DOHH2 (cell line): ENCODE results near the gene KLHL7.

Experiments
- H3F3A ChIP-seq: fragments of 200-600 bp; sonication (generic), shearing (Covaris generic); 2 replicates; pipeline ENCODE4 v1.6.0; 2016; ENCODE audit warnings: antibody characterized with exemption, mild to moderate bottlenecking; ENCODE audit not compliant: control insufficient read depth, insufficient read depth
- H3K27ac ChIP-seq: fragments of 200-600 bp; sonication (generic); 2 replicates; pipeline ENCODE4 v1.5.1; 2014; ENCODE audit warnings: low read depth, mild to moderate bottlenecking, low read length, moderate library complexity
- H3K27me3 ChIP-seq: fragments of 200-600 bp; sonication (generic); 2 replicates; pipeline ENCODE4 v1.6.1; 2014; ENCODE audit warnings: mild to moderate bottlenecking, low read length, mixed read lengths; ENCODE audit not compliant: control insufficient read depth
- H3K36me3 ChIP-seq: fragments of 200-600 bp; sonication (generic); 2 replicates; pipeline ENCODE4 v1.6.1; 2014; ENCODE audit warnings: mild to moderate bottlenecking, low read length, moderate library complexity, mixed read lengths; ENCODE audit not compliant: control insufficient read depth
- H3K4me1 ChIP-seq: fragments of 200-600 bp; sonication (generic); 2 replicates; pipeline ENCODE4 v1.6.1; 2014; ENCODE audit warnings: mild to moderate bottlenecking, low read length, mixed read lengths; ENCODE audit not compliant: control insufficient read depth
- H3K4me2 ChIP-seq: fragments of 200-600 bp; sonication (generic); 2 replicates; pipeline ENCODE4 v1.6.0; 2014; ENCODE audit warnings: mild to moderate bottlenecking, low read length, moderate library complexity
- H3K4me3 ChIP-seq: fragments of 200-600 bp; sonication (generic); 2 replicates; pipeline ENCODE4 v1.5.1; 2014; ENCODE audit warnings: mild to moderate bottlenecking, low read length, mixed read lengths
- H3K79me2 ChIP-seq: fragments of 200-600 bp; sonication (generic); 2 replicates; pipeline ENCODE4 v1.6.1; 2014; ENCODE audit warnings: mild to moderate bottlenecking, low read length, mixed read lengths; ENCODE audit not compliant: control insufficient read depth
- H3K9me2 ChIP-seq: fragments of 200-600 bp; sonication (generic); replicated peaks from 2 replicates; pipeline ENCODE4 v1.6.1; 2014; ENCODE audit warnings: mild to moderate bottlenecking, low read length, mixed read lengths; ENCODE audit not compliant: control insufficient read depth
- H3K9me3 ChIP-seq: fragments of 200-600 bp; sonication (generic); 2 replicates; pipeline ENCODE4 v1.6.1; 2014; ENCODE audit warnings: antibody characterized with exemption, low read length, mixed read lengths; ENCODE audit not compliant: control insufficient read depth, insufficient read depth
- H4K20me1 ChIP-seq: fragments of 200-600 bp; sonication (generic); 2 replicates; pipeline ENCODE4 v1.6.0; 2014; ENCODE audit warnings: low read depth, mild to moderate bottlenecking, antibody characterized with exemption, low read length, moderate library complexity; ENCODE audit not compliant: control insufficient read depth, insufficient read depth
- CTCF ChIP-seq: fragments of 200-600 bp; sonication (generic); IDR thresholded peaks from one replicate; pipeline ENCODE4 v1.5.1; 2014; ENCODE audit warnings: antibody characterized with exemption, mild to moderate bottlenecking, low read depth, low read length; ENCODE audit not compliant: poor library complexity, severe bottlenecking
- EZH2phosphoT487 ChIP-seq: fragments of 200-600 bp; sonication (generic); IDR thresholded peaks from 2 replicates; pipeline ENCODE4 v1.6.1; 2017; ENCODE audit warnings: borderline replicate concordance, mild to moderate bottlenecking, antibody characterized with exemption, low read length, moderate library complexity, mixed read lengths

The KLHL7 gene

GRCh38 chr7:23096518-23097290 lies 8.9 kb upstream of the KLHL7 start:
- H3K36me3 ChIP-seq = no peaks in the 10 kb centered on the region
- H3K4me2 ChIP-seq = no peak overlapping the region
- no peaks in the 10 kb centered on the region for H3F3A ChIP-seq
- TF ChIP-seq EZH2phosphoT487 = no peak
- no peaks in the 10 kb centered on the region for H3K79me2 ChIP-seq
- H3K27me3 ChIP-seq = 0 out of 2 replicates have a peak, but pooled peaks cover under 1% of the 10 kb centered on the region
- no peaks in the 10 kb centered on the region for H3K4me1 ChIP-seq
- H3K27ac ChIP-seq = no peak overlapping the region
- H3K9me2 ChIP-seq = no peaks in the 10 kb centered on the region
- H3K4me3 ChIP-seq = no peak overlapping the region
- H3K9me3 ChIP-seq = peaks cover 24% of the 10 kb centered on the region
- H4K20me1 ChIP-seq = no peaks in the 10 kb centered on the region

GRCh38 chr7:23098029-23098428 lies 7.6 kb upstream of the KLHL7 start:
- H3K4me3 ChIP-seq = no peak overlapping the region
- no peaks in the 10 kb centered on the region for H3K79me2 ChIP-seq
- peaks cover 24% of the 10 kb centered on the region for H3K9me3 ChIP-seq
- no peaks in the 10 kb centered on the region for H3K9me2 ChIP-seq
- no peak for TF ChIP-seq CTCF
- TF ChIP-seq EZH2phosphoT487 = no peak
- no peaks in the 10 kb centered on the region for H3F3A ChIP-seq
- H3K36me3 ChIP-seq = no peaks in the 10 kb centered on the region
- H3K4me2 ChIP-seq = no peak overlapping the region
- no peaks in the 10 kb centered on the region for H3K4me1 ChIP-seq
- no peak overlapping the region for H3K27ac ChIP-seq
- H3K27me3 ChIP-seq = no peaks in the 10 kb centered on the region
- H4K20me1 ChIP-seq = no peaks in the 10 kb centered on the region

- H3K4me3 ChIP-seq = no peak overlapping the region
- no peaks in the 10 kb centered on the region for H3K36me3 ChIP-seq
- no peaks in the 10 kb centered on the region for H3K27me3 ChIP-seq
- TF ChIP-seq EZH2phosphoT487 (no peak), CTCF (no peak)
- peaks cover 24% of the 10 kb centered on the region for H3K9me3 ChIP-seq
- H3K4me1 ChIP-seq = no peaks in the 10 kb centered on the region
- no peaks in the 10 kb centered on the region for H3K79me2 ChIP-seq
- no peaks in the 10 kb centered on the region for H3F3A ChIP-seq
- H3K9me2 ChIP-seq = no peaks in the 10 kb centered on the region
- H4K20me1 ChIP-seq = no peaks in the 10 kb centered on the region
- no peak overlapping the region for H3K4me2 ChIP-seq
- no peak overlapping the region for H3K27ac ChIP-seq
Observed at GRCh38 chr7:23098460-23098859, 7.1 kb upstream of the KLHL7 start.

GRCh38 chr7:23100697-23101096 lies 4.9 kb upstream of the KLHL7 start:
- Histone ChIP-seq H3K4me3 (no peak overlapping the region), H4K20me1 (no peaks in the 10 kb centered on the region), H3K36me3 (no peaks in the 10 kb centered on the region), H3K27me3 (no peaks in the 10 kb centered on the region), H3K27ac (no peak overlapping the region), H3K4me1 (peaks cover 4% of the 10 kb centered on the region; the same call in 1 of the 2 replicates), H3F3A (no peaks in the 10 kb centered on the region), H3K9me3 (peaks cover 23% of the 10 kb centered on the region), H3K9me2 (no peaks in the 10 kb centered on the region), H3K4me2 (no peak overlapping the region), H3K79me2 (peaks cover 7% of the 10 kb centered on the region)
- TF ChIP-seq EZH2phosphoT487 (no peak), CTCF (peak; percentile 21)
